ENCODE measurements around the gene ALPK3. TPM values are rescaled to one million over a fixed set of nuclear protein-coding genes. Genes with fewer than 3 reads are reported as not detected.

The ALPK3 gene
- total RNA-seq, 4 donors from 2014 or later: 0.42 to 7.5 (median 1.1) TPM

GRCh38 chr15:84832448-84833040, 15.4 kb downstream of the ALPK3 start:
- Histone ChIP-seq H3K36me3 (no peaks in the 10 kb centered on the region), H3K27me3 (no peaks in the 10 kb centered on the region), H3K27ac (no peak overlapping the region), H3K9me3 (no peaks in the 10 kb centered on the region), H3K4me3 (no peak overlapping the region), H3K4me1 (no peaks in the 10 kb centered on the region)
- WGBS: 80% methylated on average over 2 of the region's 2 CpGs
- DNase-seq (ENCODE audit: low spot score in 2 of 2): no peak
- no peak for TF ChIP-seq EP300 (IDR thresholded peaks at IDR 0.05)
- no peak for TF ChIP-seq CTCF (IDR thresholded peaks at IDR 0.05)
- TF ChIP-seq POLR2AphosphoS5 (IDR thresholded peaks at IDR 0.05): no peak
- no peak for TF ChIP-seq POLR2A (IDR thresholded peaks at IDR 0.05)

GRCh38 chr15:84833447-84834228, 16.5 kb downstream of the ALPK3 start:
- TF ChIP-seq EP300 (IDR thresholded peaks at IDR 0.05): no peak
- no peak for TF ChIP-seq CTCF (IDR thresholded peaks at IDR 0.05)
- no peak for TF ChIP-seq POLR2A (IDR thresholded peaks at IDR 0.05)
- no peak for TF ChIP-seq POLR2AphosphoS5 (IDR thresholded peaks at IDR 0.05)
- no peaks in the 10 kb centered on the region for H3K9me3 ChIP-seq
- no peak overlapping the region for H3K27ac ChIP-seq
- no peaks in the 10 kb centered on the region for H3K4me1 ChIP-seq
- H3K27me3 ChIP-seq: no peaks in the 10 kb centered on the region
- H3K4me3 ChIP-seq: no peak overlapping the region
- 51% methylated on average over 2 of the region's 4 CpGs for WGBS
- DNase-seq (ENCODE audit: low spot score in 2 of 2): no peak
- no peaks in the 10 kb centered on the region for H3K36me3 ChIP-seq

- Histone ChIP-seq H3K9me3 (no peaks in the 10 kb centered on the region), H3K36me3 (no peaks in the 10 kb centered on the region), H3K27me3 (no peaks in the 10 kb centered on the region), H3K4me3 (no peak overlapping the region), H3K27ac (no peak overlapping the region), H3K4me1 (no peaks in the 10 kb centered on the region)
- TF ChIP-seq EP300 (IDR thresholded peaks at IDR 0.05) (no peak), POLR2AphosphoS5 (IDR thresholded peaks at IDR 0.05) (no peak), POLR2A (IDR thresholded peaks at IDR 0.05) (no peak), CTCF (IDR thresholded peaks at IDR 0.05) (no peak)
- WGBS: 94% methylated on average over 4 of the region's 4 CpGs
- no peak for DNase-seq (ENCODE audit: low spot score in 2 of 2)
Observed at GRCh38 chr15:84834229-84834955, 17.2 kb downstream of the ALPK3 start.

GRCh38 chr15:84834969-84835368, 17.8 kb downstream of the ALPK3 start:
- DNase-seq (ENCODE audit: low spot score in 2 of 2): no peak
- Histone ChIP-seq H3K9me3 (no peaks in the 10 kb centered on the region), H3K36me3 (no peaks in the 10 kb centered on the region), H3K27ac (no peak overlapping the region), H3K4me1 (no peaks in the 10 kb centered on the region), H3K4me3 (no peak overlapping the region), H3K27me3 (no peaks in the 10 kb centered on the region)
- 98% methylated on average over 5 of the region's 5 CpGs for WGBS
- TF ChIP-seq POLR2A (IDR thresholded peaks at IDR 0.05) (no peak), POLR2AphosphoS5 (IDR thresholded peaks at IDR 0.05) (no peak), EP300 (IDR thresholded peaks at IDR 0.05) (no peak), CTCF (IDR thresholded peaks at IDR 0.05) (no peak)

Measured in suprapubic skin (tissue), 4 donors.